ENCODE results near the gene BATF. TPM values are rescaled to one million over a fixed set of nuclear protein-coding genes. Genes with fewer than 3 reads are reported as not detected.

BATF gene
- total RNA-seq, 1 experiment from 2014 or later, result 1.7 TPM

- H3K4me1 Mint-ChIP-seq (ENCODE audit: low read depth, unreplicated experiment), result no peaks in the 10 kb centered on the region
- intact Hi-C loops (cut with micrococcal nuclease; ENCODE audit: unreplicated experiment), result no loop called here
- DNase-seq, result no peak
- H3K27ac Mint-ChIP-seq (ENCODE audit: unreplicated experiment), result no peak overlapping the region
- no peaks in the 10 kb centered on the region for H3K36me3 Mint-ChIP-seq (ENCODE audit: insufficient read depth, unreplicated experiment)
- no peak overlapping the region for H3K4me3 Mint-ChIP-seq (ENCODE audit: unreplicated experiment)
- no peaks in the 10 kb centered on the region for H3K36me3 ChIP-seq (ENCODE audit: control insufficient read depth, insufficient read depth, low read length)
- no peaks in the 10 kb centered on the region for H3K4me1 ChIP-seq
- no TSS peak for BruUV-seq (replicated peaks)
- TF ChIP-seq, protein P1, sequence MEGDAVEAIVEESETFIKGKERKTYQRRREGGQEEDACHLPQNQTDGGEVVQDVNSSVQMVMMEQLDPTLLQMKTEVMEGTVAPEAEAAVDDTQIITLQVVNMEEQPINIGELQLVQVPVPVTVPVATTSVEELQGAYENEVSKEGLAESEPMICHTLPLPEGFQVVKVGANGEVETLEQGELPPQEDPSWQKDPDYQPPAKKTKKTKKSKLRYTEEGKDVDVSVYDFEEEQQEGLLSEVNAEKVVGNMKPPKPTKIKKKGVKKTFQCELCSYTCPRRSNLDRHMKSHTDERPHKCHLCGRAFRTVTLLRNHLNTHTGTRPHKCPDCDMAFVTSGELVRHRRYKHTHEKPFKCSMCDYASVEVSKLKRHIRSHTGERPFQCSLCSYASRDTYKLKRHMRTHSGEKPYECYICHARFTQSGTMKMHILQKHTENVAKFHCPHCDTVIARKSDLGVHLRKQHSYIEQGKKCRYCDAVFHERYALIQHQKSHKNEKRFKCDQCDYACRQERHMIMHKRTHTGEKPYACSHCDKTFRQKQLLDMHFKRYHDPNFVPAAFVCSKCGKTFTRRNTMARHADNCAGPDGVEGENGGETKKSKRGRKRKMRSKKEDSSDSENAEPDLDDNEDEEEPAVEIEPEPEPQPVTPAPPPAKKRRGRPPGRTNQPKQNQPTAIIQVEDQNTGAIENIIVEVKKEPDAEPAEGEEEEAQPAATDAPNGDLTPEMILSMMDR (IDR thresholded peaks at IDR 0.05; ENCODE audit: insufficient read depth in 1 of 2, low read depth in 1 of 2, low read length in 1 of 2, severe bottlenecking in 1 of 2, unreplicated experiment in 1 of 2), result no peak
- H3K4me3 ChIP-seq (ENCODE audit: low read depth, low read length), result no peak overlapping the region
- H3K27me3 Mint-ChIP-seq (ENCODE audit: insufficient read depth, unreplicated experiment), result no peaks in the 10 kb centered on the region
- no peaks in the 10 kb centered on the region for H3K27me3 ChIP-seq (replicated peaks; ENCODE audit: control insufficient read depth, insufficient read depth, low read length)
- no peaks in the 10 kb centered on the region for H3K9me3 Mint-ChIP-seq (ENCODE audit: unreplicated experiment)
- CTCF ChIA-PET, result interaction anchor here (0.5 kb wide), 1 partner anchor 19 kb away, joined by 5 read pairs; no protein-coding TSS in a partner anchor
- POLR2A ChIA-PET, result no interaction called here
- no peaks in the 10 kb centered on the region for H3K9me3 ChIP-seq
Measured at GRCh38 chr14:75493592-75494087, 28.6 kb upstream of the BATF start.

DNA sequence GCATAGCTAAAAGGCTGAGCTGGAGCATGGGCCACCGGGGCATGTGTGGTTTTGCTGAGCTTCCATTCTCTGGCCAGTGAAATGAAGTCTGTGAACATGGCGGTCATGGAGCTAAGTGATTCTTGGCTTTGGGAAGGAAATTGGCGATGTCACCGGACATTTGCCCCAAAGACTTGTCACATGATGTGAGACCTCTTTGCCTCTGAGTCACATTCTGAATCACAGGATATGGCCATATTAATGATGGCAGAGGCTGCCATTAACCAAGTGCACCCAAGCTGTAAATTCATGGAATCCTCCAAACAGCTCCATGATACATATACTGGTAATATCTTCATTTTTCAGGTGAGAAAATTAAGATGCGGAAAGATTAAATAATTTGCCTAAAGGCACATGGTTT is 27.4 kb upstream of the BATF start:
- no peaks in the 10 kb centered on the region for H3K36me3 Mint-ChIP-seq (ENCODE audit: insufficient read depth, unreplicated experiment)
- DNase-seq, result no peak
- no peaks in the 10 kb centered on the region for H3K9me3 Mint-ChIP-seq (ENCODE audit: unreplicated experiment)
- Histone ChIP-seq H3K36me3 (ENCODE audit: control insufficient read depth, insufficient read depth, low read length) (no peaks in the 10 kb centered on the region), H3K4me3 (ENCODE audit: low read depth, low read length) (no peak overlapping the region), H3K4me1 (no peaks in the 10 kb centered on the region), H3K27me3 (replicated peaks; ENCODE audit: control insufficient read depth, insufficient read depth, low read length) (no peaks in the 10 kb centered on the region), H3K9me3 (no peaks in the 10 kb centered on the region)
- TF ChIP-seq, protein P1 (IDR thresholded peaks at IDR 0.05; ENCODE audit: insufficient read depth in 1 of 2, low read depth in 1 of 2, low read length in 1 of 2, severe bottlenecking in 1 of 2, unreplicated experiment in 1 of 2), result no peak
- CTCF ChIA-PET, result interaction anchor here (0.6 to 1.4 kb wide), 2 partner anchors 66 to 177 kb away, joined by 3 to 7 read pairs; no protein-coding TSS in a partner anchor
- no peaks in the 10 kb centered on the region for H3K27me3 Mint-ChIP-seq (ENCODE audit: insufficient read depth, unreplicated experiment)
- POLR2A ChIA-PET, result no interaction called here
- no TSS peak for BruUV-seq (replicated peaks)
- intact Hi-C loops (cut with micrococcal nuclease; ENCODE audit: unreplicated experiment), result no loop called here
- no peak overlapping the region for H3K27ac Mint-ChIP-seq (ENCODE audit: unreplicated experiment)
- H3K4me1 Mint-ChIP-seq (ENCODE audit: low read depth, unreplicated experiment), result no peaks in the 10 kb centered on the region
- H3K4me3 Mint-ChIP-seq (ENCODE audit: unreplicated experiment), result no peak overlapping the region

GRCh38 chr14:75495399-75495798 is 26.9 kb upstream of the BATF start:
- no peaks in the 10 kb centered on the region for H3K27me3 ChIP-seq (replicated peaks; ENCODE audit: control insufficient read depth, insufficient read depth, low read length)
- H3K4me1 ChIP-seq, result no peaks in the 10 kb centered on the region
- no peaks in the 10 kb centered on the region for H3K9me3 ChIP-seq
- POLR2A ChIA-PET, result no interaction called here
- Mint-ChIP-seq H3K9me3 (ENCODE audit: unreplicated experiment) (no peaks in the 10 kb centered on the region), H3K36me3 (ENCODE audit: insufficient read depth, unreplicated experiment) (no peaks in the 10 kb centered on the region), H3K27me3 (ENCODE audit: insufficient read depth, unreplicated experiment) (no peaks in the 10 kb centered on the region), H3K27ac (ENCODE audit: unreplicated experiment) (no peak overlapping the region), H3K4me3 (ENCODE audit: unreplicated experiment) (no peak overlapping the region), H3K4me1 (ENCODE audit: low read depth, unreplicated experiment) (no peaks in the 10 kb centered on the region)
- TF ChIP-seq, protein P1 (IDR thresholded peaks at IDR 0.05; ENCODE audit: insufficient read depth in 1 of 2, low read depth in 1 of 2, low read length in 1 of 2, severe bottlenecking in 1 of 2, unreplicated experiment in 1 of 2), result no peak
- no TSS peak for BruUV-seq (replicated peaks)
- DNase-seq, result no peak
- CTCF ChIA-PET, result interaction anchor here (0.6 to 1.4 kb wide), 2 partner anchors 66 to 177 kb away, joined by 3 to 7 read pairs; no protein-coding TSS in a partner anchor
- no peak overlapping the region for H3K4me3 ChIP-seq (ENCODE audit: low read depth, low read length)
- intact Hi-C loops (cut with micrococcal nuclease; ENCODE audit: unreplicated experiment), result no loop called here
- H3K36me3 ChIP-seq (ENCODE audit: control insufficient read depth, insufficient read depth, low read length), result no peaks in the 10 kb centered on the region

Measured in Caco-2 (cell line).